Fibroblast of mammary gland (primary cell): Measurements from ENCODE around the gene GPD1L.

Experiments
- DNase-seq: peaks from one replicate; pipeline ENCODE4 v3.0.0-alpha.2; 2010; ENCODE audit warnings: low read depth
- H3K4me3 ChIP-seq: 2 replicates; pipeline ENCODE4 v1.5.1; 2011; ENCODE audit warnings: low read depth, mild to moderate bottlenecking, low read length, moderate library complexity; ENCODE audit not compliant: control insufficient read depth
- TF ChIP-seq, protein P1 (sequence below): conservative IDR thresholded peaks from 2 replicates; pipeline ENCODE4 v1.5.1; 2011; ENCODE audit warnings: low read depth, low read length, inconsistent platforms; ENCODE audit not compliant: control insufficient read depth, insufficient read depth

Gene GPD1L

DNA sequence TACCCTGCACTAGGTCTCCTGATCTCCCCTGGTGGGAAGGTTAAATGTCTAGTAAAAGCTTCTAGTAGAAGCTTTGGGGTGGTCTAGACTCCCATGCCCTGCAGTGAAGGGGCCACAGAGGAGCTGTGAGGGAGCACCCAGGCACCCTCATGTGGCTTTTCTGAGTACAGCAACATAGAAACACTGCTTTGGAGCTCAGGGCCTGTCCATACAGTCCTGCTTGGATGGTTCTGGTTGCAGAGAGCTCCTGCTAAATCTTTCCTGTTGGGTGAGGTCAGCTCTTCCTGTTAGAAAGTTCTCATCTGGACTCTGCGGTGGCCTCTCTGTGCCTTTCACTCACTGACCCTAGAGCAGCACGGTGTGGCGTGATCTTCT, 47.8 kb downstream of the GPD1L start:
- TF ChIP-seq, protein P1, sequence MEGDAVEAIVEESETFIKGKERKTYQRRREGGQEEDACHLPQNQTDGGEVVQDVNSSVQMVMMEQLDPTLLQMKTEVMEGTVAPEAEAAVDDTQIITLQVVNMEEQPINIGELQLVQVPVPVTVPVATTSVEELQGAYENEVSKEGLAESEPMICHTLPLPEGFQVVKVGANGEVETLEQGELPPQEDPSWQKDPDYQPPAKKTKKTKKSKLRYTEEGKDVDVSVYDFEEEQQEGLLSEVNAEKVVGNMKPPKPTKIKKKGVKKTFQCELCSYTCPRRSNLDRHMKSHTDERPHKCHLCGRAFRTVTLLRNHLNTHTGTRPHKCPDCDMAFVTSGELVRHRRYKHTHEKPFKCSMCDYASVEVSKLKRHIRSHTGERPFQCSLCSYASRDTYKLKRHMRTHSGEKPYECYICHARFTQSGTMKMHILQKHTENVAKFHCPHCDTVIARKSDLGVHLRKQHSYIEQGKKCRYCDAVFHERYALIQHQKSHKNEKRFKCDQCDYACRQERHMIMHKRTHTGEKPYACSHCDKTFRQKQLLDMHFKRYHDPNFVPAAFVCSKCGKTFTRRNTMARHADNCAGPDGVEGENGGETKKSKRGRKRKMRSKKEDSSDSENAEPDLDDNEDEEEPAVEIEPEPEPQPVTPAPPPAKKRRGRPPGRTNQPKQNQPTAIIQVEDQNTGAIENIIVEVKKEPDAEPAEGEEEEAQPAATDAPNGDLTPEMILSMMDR = peak; percentile 26
- no peak overlapping the region for H3K4me3 ChIP-seq
- DNase-seq = no peak

DNA sequence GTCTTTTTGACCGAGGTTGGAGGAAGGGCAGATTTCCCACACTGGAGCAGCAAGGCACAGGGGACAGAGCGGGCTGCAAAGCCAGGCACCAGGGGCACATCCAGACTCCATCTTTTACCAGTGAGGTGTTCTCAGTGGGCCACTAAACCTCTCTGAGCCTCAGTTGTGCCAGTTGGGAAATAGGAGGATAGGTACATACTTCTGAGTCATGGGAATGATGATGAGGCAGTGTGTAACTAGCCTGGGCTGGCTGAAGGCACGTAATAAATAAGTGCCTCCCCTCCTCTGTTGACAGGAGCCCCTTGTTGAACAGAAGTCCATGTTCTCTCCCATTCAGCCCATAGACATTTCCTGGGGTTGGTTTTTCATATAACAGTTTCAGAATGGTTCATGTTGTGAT, 48.7 kb downstream of the GPD1L start:
- no peak for DNase-seq
- no peak overlapping the region for H3K4me3 ChIP-seq
- TF ChIP-seq, protein P1 = no peak

DNA sequence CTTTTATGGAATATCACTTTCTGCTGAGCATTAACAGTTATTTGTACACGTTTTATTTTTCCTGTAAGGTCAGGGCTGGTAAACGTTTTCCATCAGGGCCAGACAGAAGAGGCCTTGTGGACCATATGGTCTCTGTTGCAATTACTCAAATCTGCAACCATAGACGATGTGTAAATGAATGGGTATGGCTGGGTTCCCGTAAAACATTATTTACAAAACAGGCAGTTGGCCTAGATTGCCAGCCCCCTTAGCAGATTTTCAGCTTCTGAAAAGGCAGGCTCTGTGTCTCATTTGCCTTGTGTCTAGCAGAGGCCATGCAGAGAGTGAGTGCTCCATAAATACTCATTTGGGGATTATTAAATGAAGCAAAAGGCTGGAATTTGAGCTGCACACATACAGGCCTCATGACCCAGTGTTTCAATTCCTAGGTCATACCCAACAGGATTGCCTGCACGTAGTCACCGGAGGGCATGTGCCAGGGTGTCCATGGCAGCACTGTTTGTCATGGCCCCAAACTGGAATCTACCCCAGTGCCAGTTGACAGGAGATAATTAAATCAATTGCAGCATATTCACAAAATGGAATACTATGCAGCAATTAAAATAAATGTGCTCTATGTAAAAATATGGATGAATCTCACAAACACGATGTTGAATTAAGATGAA, 51.3 kb downstream of the GPD1L start:
- no peak overlapping the region for H3K4me3 ChIP-seq
- no peak for DNase-seq
- TF ChIP-seq, protein P1 = no peak

DNA sequence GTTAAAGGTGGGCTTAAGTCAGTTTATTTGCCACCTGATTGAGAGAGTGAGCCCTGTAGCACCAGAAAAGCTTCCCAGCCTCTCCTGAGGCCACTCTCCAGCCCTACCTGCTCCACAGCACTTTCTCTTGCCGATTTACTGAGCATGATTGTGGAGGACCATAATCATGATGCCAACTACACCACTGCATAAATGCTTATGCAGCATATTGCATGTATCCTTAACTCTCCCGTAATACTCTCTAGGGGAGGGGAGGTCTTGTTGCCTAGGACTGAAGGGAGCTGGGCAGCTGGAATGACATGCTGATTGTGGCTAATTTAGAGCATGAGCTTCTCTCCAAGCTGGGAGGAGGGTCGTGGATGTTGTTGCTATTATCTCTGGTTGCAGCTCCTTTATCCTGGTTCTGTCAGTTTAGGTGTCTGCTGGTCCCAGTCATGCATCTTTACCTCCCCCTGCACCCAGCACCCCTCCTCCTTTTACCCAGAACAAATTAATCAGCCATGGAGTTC, 54.3 kb downstream of the GPD1L start:
- TF ChIP-seq, protein P1 = no peak
- H3K4me3 ChIP-seq = no peak overlapping the region
- no peak for DNase-seq

DNA sequence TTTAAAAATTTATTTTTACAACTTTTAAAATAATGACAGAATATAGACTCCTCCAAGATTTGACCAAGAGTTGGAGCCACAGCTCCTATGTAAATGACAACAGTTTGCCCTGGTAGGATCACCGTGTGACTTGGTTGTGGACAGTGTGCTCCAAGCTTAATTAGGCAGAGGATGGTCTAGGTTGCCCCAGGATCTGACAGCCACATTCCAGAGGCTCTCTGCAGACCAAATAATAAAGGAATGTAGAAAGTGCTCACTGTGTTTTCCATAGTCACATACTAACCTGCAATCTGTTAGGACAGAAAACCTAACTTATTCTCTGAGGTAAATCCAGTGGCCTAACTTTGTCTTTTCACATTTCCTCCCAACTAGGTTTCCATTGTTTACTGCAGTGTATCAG, 59.0 kb downstream of the GPD1L start:
- H3K4me3 ChIP-seq = no peak overlapping the region
- DNase-seq = no peak
- TF ChIP-seq, protein P1 = no peak

DNA sequence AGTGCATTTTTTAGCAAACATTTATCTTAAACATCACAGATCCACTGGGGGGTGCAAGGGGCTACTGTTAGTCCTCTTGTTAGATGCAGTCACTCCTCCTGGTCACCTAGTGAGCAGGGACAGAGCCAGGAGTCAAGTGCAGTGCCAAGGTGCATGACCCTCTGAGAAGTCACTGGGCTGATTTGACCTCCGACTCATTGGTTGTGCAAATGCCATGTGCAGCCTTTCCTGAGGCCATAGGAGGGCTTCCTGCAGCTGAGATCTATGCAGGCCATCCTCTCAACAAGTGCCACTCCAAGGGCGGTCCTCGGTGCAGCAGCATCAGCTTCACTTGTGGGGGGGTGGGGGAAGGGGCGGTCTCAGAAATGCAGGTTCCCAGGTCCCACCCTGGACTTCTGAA, 60.2 kb downstream of the GPD1L start:
- no peak for DNase-seq
- TF ChIP-seq, protein P1 = no peak
- no peak overlapping the region for H3K4me3 ChIP-seq
